H9 (cell line): ENCODE data around the gene ZNF776. TPM values are rescaled to one million over a fixed set of nuclear protein-coding genes. Genes with fewer than 3 reads are reported as not detected.

Source experiments
- DNase-seq: peaks from one replicate; pipeline ENCODE4 v3.0.0-alpha.2; 2017
- H2AFZ ChIP-seq: one replicate; pipeline ENCODE4 v1.6.1; 2013; ENCODE audit warnings: mild to moderate bottlenecking, low read length, control low read depth, moderate library complexity
- H2AK5ac ChIP-seq: 2 replicates; pipeline ENCODE4 v1.6.1; 2013; ENCODE audit warnings: low read length, control low read depth, mixed read lengths; ENCODE audit not compliant: insufficient read length
- H2BK120ac ChIP-seq: one replicate; pipeline ENCODE4 v1.6.1; 2013; ENCODE audit warnings: low read depth, mild to moderate bottlenecking, low read length, control low read depth, inconsistent platforms; ENCODE audit not compliant: poor library complexity, severe bottlenecking
- H2BK12ac ChIP-seq: 2 replicates; pipeline ENCODE4 v1.6.1; 2013; ENCODE audit warnings: low read length, control low read depth, mixed read lengths, low read depth; ENCODE audit not compliant: insufficient read length
- H2BK15ac ChIP-seq: 2 replicates; pipeline ENCODE4 v1.6.1; 2013; ENCODE audit warnings: low read depth, low read length, control low read depth
- H2BK20ac ChIP-seq: one replicate; pipeline ENCODE4 v1.6.1; 2013; ENCODE audit warnings: low read depth, mild to moderate bottlenecking, low read length, control low read depth, inconsistent platforms; ENCODE audit not compliant: poor library complexity, severe bottlenecking
- H2BK5ac ChIP-seq: 2 replicates; pipeline ENCODE4 v1.6.1; 2013; ENCODE audit warnings: low read length, control low read depth, mixed read lengths; ENCODE audit not compliant: insufficient read length
- H3K14ac ChIP-seq: 2 replicates; pipeline ENCODE4 v1.6.1; 2013; ENCODE audit warnings: low read length, control low read depth; ENCODE audit not compliant: insufficient read depth
- H3K18ac ChIP-seq: 2 replicates; pipeline ENCODE4 v1.6.1; 2013; ENCODE audit warnings: low read depth, mild to moderate bottlenecking, mixed read lengths, low read length, control low read depth; ENCODE audit not compliant: insufficient read length
- H3K23ac ChIP-seq: 2 replicates; pipeline ENCODE4 v1.6.1; 2013; ENCODE audit warnings: low read length, control low read depth, mixed read lengths, low read depth; ENCODE audit not compliant: insufficient read length
- H3K23me2 ChIP-seq: 2 replicates; pipeline ENCODE4 v1.6.1; 2013; ENCODE audit warnings: low read depth, mild to moderate bottlenecking, mixed read lengths, low read length, control low read depth; ENCODE audit not compliant: insufficient read length, poor library complexity, severe bottlenecking
- H3K27ac ChIP-seq: 2 replicates; pipeline ENCODE4 v1.5.1; 2013; ENCODE audit warnings: low read length, control low read depth, mixed read lengths, low read depth; ENCODE audit not compliant: insufficient read length
- H3K27me3 ChIP-seq: 2 replicates; pipeline ENCODE4 v1.6.1; 2013; ENCODE audit warnings: low read length, control low read depth, inconsistent platforms; ENCODE audit not compliant: insufficient read depth
- H3K4ac ChIP-seq: 2 replicates; pipeline ENCODE4 v1.6.1; 2013; ENCODE audit warnings: low read depth, mild to moderate bottlenecking, control low read depth, inconsistent platforms, low read length, moderate library complexity
- H3K4me1 ChIP-seq: 2 replicates; pipeline ENCODE4 v1.6.1; 2013; ENCODE audit warnings: low read length, control low read depth, inconsistent platforms; ENCODE audit not compliant: insufficient read depth
- H3K4me2 ChIP-seq: 2 replicates; pipeline ENCODE4 v1.6.1; 2013; ENCODE audit warnings: low read length, control low read depth, mixed read lengths; ENCODE audit not compliant: insufficient read length, insufficient read depth
- H3K56ac ChIP-seq: 2 replicates; pipeline ENCODE4 v1.6.1; 2013; ENCODE audit warnings: low read depth, mild to moderate bottlenecking, mixed read lengths, low read length, control low read depth; ENCODE audit not compliant: insufficient read length
- H3K79me1 ChIP-seq: 2 replicates; pipeline ENCODE4 v1.6.1; 2013; ENCODE audit warnings: low read depth, mild to moderate bottlenecking, moderate library complexity, low read length, control low read depth, inconsistent platforms; ENCODE audit not compliant: insufficient read depth, poor library complexity, severe bottlenecking
- H3K79me2 ChIP-seq: 2 replicates; pipeline ENCODE4 v1.6.1; 2013; ENCODE audit warnings: low read length, control low read depth, inconsistent platforms; ENCODE audit not compliant: insufficient read depth
- H3K9ac ChIP-seq: 2 replicates; pipeline ENCODE4 v1.6.1; 2013; ENCODE audit warnings: low read length, control low read depth, mixed read lengths; ENCODE audit not compliant: insufficient read length; ENCODE audit errors: extremely low read depth
- H3K9me3 ChIP-seq: one replicate; pipeline ENCODE4 v1.6.1; 2013; ENCODE audit warnings: low read depth, low read length, inconsistent platforms; ENCODE audit not compliant: control insufficient read depth
- H3T11ph ChIP-seq: one replicate; pipeline ENCODE4 v1.6.1; 2013; ENCODE audit warnings: mild to moderate bottlenecking, low read length, control low read depth, inconsistent platforms
- H4K20me1 ChIP-seq: one replicate; pipeline ENCODE4 v1.6.1; 2013; ENCODE audit not compliant: control insufficient read depth, insufficient read length, insufficient read depth
- H4K5ac ChIP-seq: 2 replicates; pipeline ENCODE4 v1.6.1; 2013; ENCODE audit warnings: low read depth, mild to moderate bottlenecking, mixed read lengths, low read length, control low read depth; ENCODE audit not compliant: insufficient read length
- H4K8ac ChIP-seq: replicated peaks from 2 replicates; pipeline ENCODE4 v1.6.1; 2013; ENCODE audit warnings: low read length, control low read depth, mixed read lengths, low read depth; ENCODE audit not compliant: insufficient read length
- H4K91ac ChIP-seq: 2 replicates; pipeline ENCODE4 v1.6.1; 2013; ENCODE audit warnings: low read depth, mild to moderate bottlenecking, moderate library complexity, mixed read lengths, low read length, control low read depth; ENCODE audit not compliant: insufficient read length
- H3K27ac Mint-ChIP-seq, 3 experiments: 2 replicates in 2 of 3; 3 replicates in 1 of 3; pipeline ENCODE4 v1.8.0; 2020 to 2021; ENCODE audit warnings: mixed read lengths in 3 of 3, mild to moderate bottlenecking in 1 of 3, moderate library complexity in 1 of 3
- H3K27me3 Mint-ChIP-seq: 2 replicates; pipeline ENCODE4 v1.8.0; 2021; ENCODE audit warnings: low read depth, mild to moderate bottlenecking, moderate library complexity, mixed read lengths
- H3K36me3 Mint-ChIP-seq, 3 experiments: 2 replicates in 2 of 3; 3 replicates in 1 of 3; pipeline ENCODE4 v1.8.0; 2020 to 2021; ENCODE audit warnings: low read depth in 3 of 3, mixed read lengths in 3 of 3; ENCODE audit not compliant: insufficient read depth in 1 of 3
- H3K4me1 Mint-ChIP-seq, 2 experiments: 2 replicates each; pipeline ENCODE4 v1.8.0; 2020; ENCODE audit warnings: mixed read lengths in 2 of 2
- H3K4me3 Mint-ChIP-seq, 2 experiments: 2 replicates in 1 of 2; 3 replicates in 1 of 2; pipeline ENCODE4 v1.8.0; 2020 to 2021; ENCODE audit warnings: mild to moderate bottlenecking in 2 of 2, mixed read lengths in 2 of 2, moderate library complexity in 1 of 2
- H3K9me3 Mint-ChIP-seq, 2 experiments: 2 replicates in 1 of 2; 3 replicates in 1 of 2; pipeline ENCODE4 v1.8.0; 2020; ENCODE audit warnings: mild to moderate bottlenecking in 2 of 2, mixed read lengths in 2 of 2, moderate library complexity in 1 of 2
- WGBS: extraction: QIAGEN DNeasy Blood & Tissue Kit; methylation state at CpG from one replicate; pipeline ENCODE4 v1.1.7; 2013; ENCODE audit warnings: missing lambda C conversion rate, low lambda C conversion rate, mixed read lengths; ENCODE audit not compliant: insufficient read length; ENCODE audit errors: extremely low coverage; 5-methylcytosine and 5-hydroxymethylcytosine counted together
- total RNA-seq: library from RNA; stranded (reverse); gene quantifications from 2 replicates; pipeline ENCODE4 v1.2.1, GENCODE V29; 2021
- TF ChIP-seq, protein P1 (sequence below): fragments of 200-600 bp; sonication (generic); conservative IDR thresholded peaks from 3 replicates; pipeline ENCODE4 v1.8.0; 2021; ENCODE audit warnings: antibody characterized with exemption, mild to moderate bottlenecking

Gene ZNF776
- total RNA-seq, 1 experiment from 2014 or later: 19.7 TPM

DNA sequence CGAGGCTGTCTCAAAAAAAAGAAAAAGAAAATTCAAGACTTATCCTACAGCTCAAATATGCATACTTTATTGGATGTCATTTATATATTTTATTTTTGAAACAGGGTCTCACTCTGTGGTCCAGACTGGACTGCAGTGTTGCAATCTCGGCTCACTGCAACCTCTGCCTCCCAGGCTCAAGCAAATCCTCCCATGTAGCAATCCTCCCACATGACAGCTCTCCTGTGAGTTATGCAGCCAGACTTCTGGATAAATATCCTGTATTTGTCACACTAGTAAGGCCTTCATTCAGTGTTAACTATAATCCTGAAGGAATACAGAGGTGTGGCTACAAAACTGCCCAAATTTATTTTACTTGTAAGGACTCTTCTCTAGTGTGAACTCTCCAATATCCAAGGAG, 60.9 kb downstream of the ZNF776 start:
- no peak overlapping the region for H3K27ac ChIP-seq
- peaks cover 26 to 56% (median 48%) of the 10 kb centered on the region in 3 experiments for H3K36me3 Mint-ChIP-seq
- no CpG with 5 or more reads among the region's 2 CpGs for WGBS

More for the DNA sequence above, 60.9 kb downstream of the ZNF776 start:
- no peak overlapping the region for H2AK5ac ChIP-seq
- Mint-ChIP-seq H3K4me3 (no peak overlapping the region), H3K27ac (no peak overlapping the region), H3K9me3 (no peaks in the 10 kb centered on the region), H3K4me1 (peaks cover 20 to 24% of the 10 kb centered on the region in 2 experiments), H3K27me3 (no peaks in the 10 kb centered on the region)
- no peak overlapping the region for H3K18ac ChIP-seq
- H4K91ac ChIP-seq: no peak overlapping the region
- no peak overlapping the region for H3K4ac ChIP-seq
- no peak for DNase-seq
- H2BK12ac ChIP-seq: no peak overlapping the region
- H3K79me1 ChIP-seq: no peaks in the 10 kb centered on the region
- H3K4me1 ChIP-seq: no peaks in the 10 kb centered on the region
- no peaks in the 10 kb centered on the region for H3K79me2 ChIP-seq
- no peaks in the 10 kb centered on the region for H3K9me3 ChIP-seq
- H3T11ph ChIP-seq: no peak overlapping the region
- H2BK120ac ChIP-seq: no peak overlapping the region
- no peak overlapping the region for H2BK15ac ChIP-seq
- no peak overlapping the region for H2BK5ac ChIP-seq
- TF ChIP-seq, protein P1, sequence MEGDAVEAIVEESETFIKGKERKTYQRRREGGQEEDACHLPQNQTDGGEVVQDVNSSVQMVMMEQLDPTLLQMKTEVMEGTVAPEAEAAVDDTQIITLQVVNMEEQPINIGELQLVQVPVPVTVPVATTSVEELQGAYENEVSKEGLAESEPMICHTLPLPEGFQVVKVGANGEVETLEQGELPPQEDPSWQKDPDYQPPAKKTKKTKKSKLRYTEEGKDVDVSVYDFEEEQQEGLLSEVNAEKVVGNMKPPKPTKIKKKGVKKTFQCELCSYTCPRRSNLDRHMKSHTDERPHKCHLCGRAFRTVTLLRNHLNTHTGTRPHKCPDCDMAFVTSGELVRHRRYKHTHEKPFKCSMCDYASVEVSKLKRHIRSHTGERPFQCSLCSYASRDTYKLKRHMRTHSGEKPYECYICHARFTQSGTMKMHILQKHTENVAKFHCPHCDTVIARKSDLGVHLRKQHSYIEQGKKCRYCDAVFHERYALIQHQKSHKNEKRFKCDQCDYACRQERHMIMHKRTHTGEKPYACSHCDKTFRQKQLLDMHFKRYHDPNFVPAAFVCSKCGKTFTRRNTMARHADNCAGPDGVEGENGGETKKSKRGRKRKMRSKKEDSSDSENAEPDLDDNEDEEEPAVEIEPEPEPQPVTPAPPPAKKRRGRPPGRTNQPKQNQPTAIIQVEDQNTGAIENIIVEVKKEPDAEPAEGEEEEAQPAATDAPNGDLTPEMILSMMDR: no peak
- no peak overlapping the region for H3K56ac ChIP-seq
- no peak overlapping the region for H2BK20ac ChIP-seq
- H3K14ac ChIP-seq: no peak overlapping the region
- H3K23ac ChIP-seq: no peak overlapping the region
- peaks cover 11% of the 10 kb centered on the region for H3K23me2 ChIP-seq
- H2AFZ ChIP-seq: no peak overlapping the region
- H3K9ac ChIP-seq: no peak overlapping the region
- H3K4me2 ChIP-seq: no peak overlapping the region
- H4K5ac ChIP-seq: no peak overlapping the region
- H4K20me1 ChIP-seq: no peaks in the 10 kb centered on the region
- no peak overlapping the region for H4K8ac ChIP-seq
- H3K27me3 ChIP-seq: no peaks in the 10 kb centered on the region

Other genes starting within 250 kb of the ZNF776 start
- 7.1 and 8.2 TPM in 2 replicates for gene ZNF773, start 246.9 kb upstream of the ZNF776 start, total RNA-seq
- 10.2 and 11.6 TPM in 2 replicates for gene ZNF549, start 219.5 kb upstream of the ZNF776 start, total RNA-seq
- gene ZNF550, start 187.0 kb upstream of the ZNF776 start, total RNA-seq: 11.4 and 13.5 TPM in 2 replicates
- 10.9 and 11.4 TPM in 2 replicates for gene ZNF416, start 167.9 kb upstream of the ZNF776 start, total RNA-seq
- gene ZIK1, start 162.7 kb upstream of the ZNF776 start, total RNA-seq: 27.8 and 28.1 TPM in 2 replicates
- gene ZNF530, start 146.9 kb upstream of the ZNF776 start, total RNA-seq: 7.9 and 9.3 TPM in 2 replicates
- gene ZNF134, start 132.6 kb upstream of the ZNF776 start, total RNA-seq: 43.2 and 44.1 TPM in 2 replicates
- 12.9 and 14.8 TPM in 2 replicates for gene ZNF211, start 113.6 kb upstream of the ZNF776 start, total RNA-seq
- not detected in 2 replicates for gene ZSCAN4, start 77.9 kb upstream of the ZNF776 start, total RNA-seq
- gene ZNF551, start 64.8 kb upstream of the ZNF776 start, total RNA-seq: 28.7 and 30.6 TPM in 2 replicates
- gene ZNF154, start 37.6 kb upstream of the ZNF776 start, total RNA-seq: 17.6 and 18.7 TPM in 2 replicates
- gene ZNF671, start 19.2 kb upstream of the ZNF776 start, total RNA-seq: 9.0 and 9.3 TPM in 2 replicates
- 14.8 and 17.6 TPM in 2 replicates for gene ZNF586, start 22.9 kb downstream of the ZNF776 start, total RNA-seq
- 9.2 and 11.3 TPM in 2 replicates for gene ZNF552, start 68.1 kb downstream of the ZNF776 start, total RNA-seq
- gene ZNF587B, start 83.5 kb downstream of the ZNF776 start, total RNA-seq: 41.8 and 45.2 TPM in 2 replicates
- gene ZNF587, start 103.0 kb downstream of the ZNF776 start, total RNA-seq: 37.5 and 40.0 TPM in 2 replicates
- 98.7 and 103 TPM in 2 replicates for gene ZNF814, start 142.2 kb downstream of the ZNF776 start, total RNA-seq
- 22.1 and 22.2 TPM in 2 replicates for gene ZNF417, start 169.8 kb downstream of the ZNF776 start, total RNA-seq
- gene ZNF418, start 188.6 kb downstream of the ZNF776 start, total RNA-seq: 25.1 and 26.2 TPM in 2 replicates
- 11.9 and 12.3 TPM in 2 replicates for gene ZNF256, start 200.9 kb downstream of the ZNF776 start, total RNA-seq
- gene C19orf18, start 227.7 kb downstream of the ZNF776 start, total RNA-seq: 0.26 and 0.33 TPM in 2 replicates